HG03039 (cell line): ENCODE measurements around the gene ANKRD49.
"Not testable (repeated sequence)": the region's sequence is repeated elsewhere in the genome, so short reads cannot be mapped to it uniquely, and the experiment has no call there.

ENCODE experiments used
- ATAC-seq: cut with Tn5 transposase; IDR thresholded peaks from one replicate; pipeline ENCODE4 v1.9.1; 2021; ENCODE audit warnings: mild to moderate bottlenecking, moderate library complexity; ENCODE audit not compliant: unreplicated experiment

Gene ANKRD49

DNA sequence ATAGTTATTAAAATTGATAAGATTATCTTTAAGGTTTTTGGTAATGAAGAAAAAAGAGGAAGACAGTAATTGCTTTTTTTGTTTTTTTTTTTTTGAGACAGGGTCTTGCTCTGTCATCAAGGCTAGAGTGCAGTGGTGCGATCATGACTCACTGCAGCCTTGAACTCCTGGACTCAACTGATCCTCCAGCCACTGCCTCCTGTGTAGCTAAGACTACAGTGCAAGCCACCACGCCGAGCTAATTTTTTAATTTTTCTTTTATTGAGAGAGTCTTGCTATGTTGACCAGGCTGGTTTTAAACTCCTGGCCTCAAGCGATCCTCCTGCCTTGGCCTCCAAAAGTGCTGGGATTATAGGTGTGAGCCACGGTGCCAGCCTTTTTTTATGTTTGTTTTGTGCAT is 12.7 kb downstream of the ANKRD49 start:
- ATAC-seq, result not testable (repeated sequence)

DNA sequence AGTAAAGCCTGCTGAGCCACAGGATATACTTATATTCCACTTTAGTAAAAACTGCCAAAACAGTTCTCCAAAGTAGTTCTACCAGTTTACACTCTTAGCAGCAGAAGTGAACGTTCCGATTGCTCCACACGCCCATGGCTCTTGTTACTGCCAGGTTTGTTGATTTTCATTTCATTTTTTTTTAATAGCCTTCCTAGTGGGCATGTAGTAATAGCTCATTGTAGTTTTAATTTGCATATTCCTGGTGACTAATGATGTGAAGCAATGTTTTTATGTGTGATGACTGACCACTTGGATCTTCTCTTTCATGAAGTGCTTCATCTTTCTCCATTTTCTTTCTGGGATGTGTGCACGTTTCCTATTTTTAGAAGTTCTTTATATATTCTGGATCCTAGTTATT is 13.7 kb downstream of the ANKRD49 start:
- no peak for ATAC-seq

DNA sequence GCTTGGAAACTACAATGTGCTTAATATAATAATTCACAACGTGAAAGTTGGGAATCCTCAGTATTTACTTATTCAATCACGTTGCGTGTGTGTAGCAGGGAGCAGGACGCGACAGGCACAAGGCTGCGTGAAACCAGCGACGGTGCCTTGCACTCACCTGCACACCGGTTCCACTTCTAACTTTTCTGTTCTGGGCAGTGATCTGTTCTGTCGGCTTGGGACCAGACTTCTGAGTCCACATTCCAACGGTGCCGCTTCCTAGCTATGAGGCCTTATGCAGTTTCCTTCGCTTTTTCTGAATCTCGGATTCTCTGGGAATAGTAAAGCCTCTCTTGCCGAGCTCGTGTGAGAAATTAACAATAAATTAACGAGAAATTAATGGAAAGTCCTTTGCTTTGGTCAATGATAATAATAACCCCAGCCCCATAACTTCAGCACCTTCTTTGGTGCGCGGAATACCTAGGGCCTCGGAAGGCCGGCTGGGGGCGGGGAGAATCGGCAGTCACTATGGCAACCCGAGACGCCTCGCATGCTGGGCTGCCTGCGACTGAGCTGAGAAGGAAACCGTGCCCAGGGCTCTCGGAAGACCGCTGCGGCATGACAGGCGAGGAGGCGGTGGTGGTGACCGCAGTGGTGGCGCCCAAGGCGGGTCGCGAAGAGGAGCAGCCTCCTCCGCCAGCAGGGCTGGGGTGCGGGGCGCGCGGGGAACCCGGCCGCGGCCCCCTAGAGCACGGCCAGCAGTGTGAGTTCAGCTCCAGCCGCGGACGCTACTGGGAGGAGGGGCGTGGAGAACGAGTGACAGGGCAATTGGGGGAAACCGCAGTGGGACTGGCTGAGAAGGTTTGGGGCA is 18.4 kb downstream of the ANKRD49 start, which contains the start of gene C11orf97:
TSS of gene C11orf97 (plus strand) at position 530 of the 850 bp plus-strand sequence. CDS start at position 598, 68 bp downstream.
- ATAC-seq, result peak; percentile 68

DNA sequence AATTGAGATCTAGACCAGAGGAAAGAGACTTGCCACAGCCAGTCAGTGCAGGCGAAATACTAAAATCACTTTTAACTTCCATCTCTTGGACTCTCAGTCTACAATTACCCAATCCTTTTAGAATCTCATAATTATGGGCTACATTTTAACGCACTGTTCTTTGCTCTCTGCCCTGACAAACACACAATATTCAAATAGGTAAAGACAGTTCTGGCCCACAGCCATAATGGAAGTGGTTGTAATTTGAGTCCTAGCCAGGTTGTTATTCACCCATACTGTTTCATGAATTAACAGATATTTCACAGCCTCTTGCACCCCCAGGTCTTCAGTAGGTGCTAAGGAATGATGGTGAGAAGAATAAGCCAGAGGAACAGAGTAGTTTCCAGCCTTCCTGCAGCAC is 19.3 kb downstream of the ANKRD49 start:
- no peak for ATAC-seq

DNA sequence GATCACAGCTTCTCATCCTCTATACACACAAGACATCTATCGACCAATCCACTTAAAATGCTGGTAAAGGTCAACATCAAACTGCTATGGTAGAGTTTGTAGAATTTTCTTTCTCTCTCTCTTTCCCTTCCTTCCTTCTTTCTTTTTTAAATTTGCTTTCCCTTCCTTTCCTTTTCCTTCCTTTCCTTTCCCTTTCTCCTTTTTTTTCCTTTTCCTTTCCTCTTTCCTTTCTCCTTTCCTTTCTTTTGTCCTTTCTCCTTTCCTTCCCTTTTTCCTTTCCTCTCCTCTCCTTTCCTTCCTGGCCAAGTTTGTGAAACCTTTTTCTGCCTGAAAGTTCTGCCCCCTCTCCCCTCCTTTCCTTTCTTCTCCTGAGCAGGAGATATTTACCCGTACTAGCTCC is 21.6 kb downstream of the ANKRD49 start:
- ATAC-seq, result no peak

DNA sequence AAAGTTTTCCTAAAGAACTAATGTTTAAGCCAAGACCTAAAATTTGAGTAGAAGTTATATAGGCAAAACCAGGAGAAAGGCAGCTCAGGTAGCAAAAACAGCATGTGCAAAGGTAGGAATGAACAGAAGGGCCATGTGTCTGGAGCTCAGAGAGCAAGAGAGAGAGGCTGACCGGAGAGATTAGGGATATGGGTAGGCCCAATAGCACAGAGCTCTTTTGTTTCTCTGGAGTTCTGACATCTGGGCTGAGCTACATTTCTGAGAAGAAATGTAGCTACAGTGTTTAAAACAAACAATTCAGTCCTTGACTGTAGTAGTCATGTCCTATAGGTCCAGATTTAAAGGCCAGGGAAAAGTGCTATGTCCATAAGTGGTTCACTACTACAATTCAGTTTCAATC is 22.9 kb downstream of the ANKRD49 start:
- no peak for ATAC-seq

DNA sequence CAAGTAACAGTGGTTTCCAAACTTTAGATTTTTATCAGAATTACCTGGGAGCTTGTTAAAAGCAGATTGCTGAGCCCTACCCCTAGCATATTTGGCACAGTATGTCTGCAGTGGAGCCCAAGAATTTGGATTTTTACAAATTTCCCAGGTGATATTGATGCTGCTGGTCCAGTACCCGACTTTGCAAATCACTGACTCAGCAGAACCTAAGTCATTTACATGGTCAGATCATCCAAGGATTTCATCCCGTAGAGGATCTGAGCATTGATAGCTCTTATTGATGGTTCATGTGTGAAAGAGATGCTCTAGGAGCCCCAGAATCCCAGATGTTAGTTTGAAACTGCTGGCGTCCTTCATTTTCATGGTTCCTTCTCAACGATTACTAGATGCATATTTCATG is 24.5 kb downstream of the ANKRD49 start:
- no peak for ATAC-seq

DNA sequence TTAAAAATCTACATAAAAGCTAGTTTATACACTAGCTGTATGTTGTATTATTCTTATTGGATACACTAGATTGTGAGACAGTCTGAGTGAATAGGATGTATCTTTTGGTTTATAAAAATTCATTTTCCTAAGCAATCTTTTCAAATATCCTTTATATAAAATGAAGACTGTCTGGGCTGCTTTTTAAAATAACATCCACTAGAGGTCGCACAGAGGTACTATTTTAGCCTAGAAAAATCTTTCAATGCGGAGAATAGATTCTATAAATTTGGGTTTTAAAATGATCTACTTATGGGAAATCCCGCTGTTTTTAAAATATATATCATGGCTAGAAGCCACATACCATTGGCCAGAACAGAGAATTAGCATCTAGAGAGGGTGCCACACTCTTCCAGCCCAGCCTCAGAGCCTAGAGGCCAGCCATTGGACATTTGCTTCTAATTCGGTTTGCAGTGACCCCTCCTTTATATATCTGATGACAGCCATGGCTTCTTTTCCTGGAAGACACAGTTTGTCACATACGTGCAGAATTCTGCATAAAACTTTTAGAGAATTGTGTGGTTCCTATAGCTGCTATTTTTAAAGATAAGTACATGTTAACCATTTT is 25.8 kb downstream of the ANKRD49 start:
- no peak for ATAC-seq

DNA sequence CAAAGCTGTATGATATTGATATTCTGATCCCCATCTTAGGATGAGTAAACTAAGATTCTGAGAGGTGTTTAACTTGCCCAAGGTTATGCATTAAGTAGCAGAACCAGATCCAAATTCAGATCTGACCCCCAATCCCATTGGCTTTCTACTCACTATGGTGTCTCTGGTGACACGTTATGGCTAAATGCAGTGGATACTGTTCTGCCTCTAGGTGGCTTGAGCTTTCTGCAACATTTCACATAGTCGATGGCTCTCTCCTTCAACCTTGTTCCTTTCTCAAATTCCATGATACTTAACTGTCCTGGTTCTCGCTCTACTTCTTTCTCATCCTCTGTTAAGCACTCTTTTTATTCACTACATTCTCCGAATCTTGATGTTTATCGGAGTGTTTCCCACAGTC is 27.9 kb downstream of the ANKRD49 start:
- no peak for ATAC-seq

DNA sequence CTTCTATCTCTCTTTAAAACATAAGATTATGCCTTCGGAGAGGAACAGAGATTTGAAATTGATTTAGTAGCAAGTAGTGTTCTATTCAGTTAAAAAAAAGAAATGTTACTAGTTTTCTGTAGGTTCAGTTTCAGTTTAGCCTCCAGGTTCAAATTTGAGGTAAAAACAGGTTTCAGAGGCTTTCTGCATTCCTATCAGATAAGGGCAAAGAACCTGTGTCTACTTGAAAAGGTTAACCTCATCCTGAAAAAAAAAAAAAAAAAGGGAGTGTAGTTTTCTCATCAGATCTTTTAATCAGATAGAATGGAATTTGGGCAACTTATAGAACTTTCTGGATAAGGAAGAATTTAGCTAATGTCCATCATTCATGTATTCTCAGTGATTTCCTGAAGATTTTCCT is 30.6 kb downstream of the ANKRD49 start:
- no peak for ATAC-seq

DNA sequence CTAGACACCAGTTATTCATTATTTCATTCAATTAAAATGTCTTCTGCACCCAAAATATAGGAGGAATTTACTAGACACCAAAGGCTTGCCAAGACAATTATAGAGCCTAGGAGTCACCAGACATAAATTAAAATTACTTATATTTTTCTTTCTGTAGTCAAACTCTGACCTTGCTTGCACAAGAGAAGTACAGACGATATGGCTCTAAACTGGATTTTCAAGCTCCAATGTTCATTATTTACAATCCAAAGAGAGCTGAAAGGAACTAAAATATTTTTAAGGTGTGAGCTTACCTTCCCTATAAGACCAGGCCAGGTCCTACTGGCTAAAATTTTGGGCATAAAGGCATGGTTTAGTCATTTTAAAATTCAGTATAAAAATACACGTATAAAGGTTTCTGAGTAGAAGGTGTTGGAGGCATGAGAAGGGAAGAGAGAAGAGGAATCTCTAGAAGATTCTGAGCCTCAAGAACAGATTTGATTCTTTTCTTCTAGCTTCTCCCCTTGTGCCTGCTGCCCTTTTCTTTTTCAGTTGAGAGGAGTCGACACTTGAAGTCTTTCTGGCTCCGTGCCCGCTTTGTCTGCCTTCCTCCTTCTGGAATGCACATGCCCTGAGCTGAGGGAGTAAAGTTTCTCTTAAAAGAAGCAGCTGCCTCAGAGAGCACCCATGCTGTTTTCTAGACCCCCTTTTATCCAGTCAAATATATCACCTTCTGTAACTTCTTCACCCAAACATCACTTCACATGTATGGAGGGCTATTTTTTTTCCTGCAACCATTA is 32.0 kb downstream of the ANKRD49 start:
- no peak for ATAC-seq

DNA sequence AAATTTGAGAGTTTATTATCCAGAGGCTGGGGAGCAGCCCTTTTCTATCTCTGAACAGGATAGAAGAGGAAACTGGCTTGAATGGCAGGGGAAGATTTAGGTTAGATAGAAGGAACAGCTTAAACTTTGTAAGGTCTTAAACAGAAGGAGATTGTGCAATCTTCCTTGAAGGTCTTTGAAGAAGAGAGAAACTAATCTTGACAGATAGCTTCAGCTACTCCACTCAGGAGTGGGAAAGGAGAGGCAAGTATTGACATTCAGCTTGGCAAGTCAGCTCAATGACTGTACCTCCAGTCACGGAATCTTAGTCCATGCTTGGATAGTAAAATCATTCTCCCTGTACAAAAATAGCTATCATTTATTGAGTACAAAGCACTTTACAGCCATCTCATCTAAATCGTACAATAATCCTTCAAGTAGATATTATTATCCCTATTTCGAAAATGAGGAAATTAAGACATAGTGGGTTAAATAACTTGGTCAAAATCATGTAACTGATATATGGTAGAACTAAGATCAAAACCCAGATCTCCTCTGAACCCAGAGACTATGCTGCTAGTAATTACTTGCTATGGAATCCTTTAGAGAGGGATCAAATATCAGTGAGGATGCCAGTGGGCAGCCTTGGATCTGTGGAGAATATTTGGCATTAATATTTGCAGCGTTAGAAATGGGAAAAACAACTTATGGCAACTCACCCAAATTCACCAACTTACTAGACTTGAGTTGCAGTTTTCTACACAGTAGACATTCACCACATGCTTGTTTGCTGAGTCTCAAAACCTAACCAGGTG is 33.1 kb downstream of the ANKRD49 start:
- ATAC-seq, result no peak

DNA sequence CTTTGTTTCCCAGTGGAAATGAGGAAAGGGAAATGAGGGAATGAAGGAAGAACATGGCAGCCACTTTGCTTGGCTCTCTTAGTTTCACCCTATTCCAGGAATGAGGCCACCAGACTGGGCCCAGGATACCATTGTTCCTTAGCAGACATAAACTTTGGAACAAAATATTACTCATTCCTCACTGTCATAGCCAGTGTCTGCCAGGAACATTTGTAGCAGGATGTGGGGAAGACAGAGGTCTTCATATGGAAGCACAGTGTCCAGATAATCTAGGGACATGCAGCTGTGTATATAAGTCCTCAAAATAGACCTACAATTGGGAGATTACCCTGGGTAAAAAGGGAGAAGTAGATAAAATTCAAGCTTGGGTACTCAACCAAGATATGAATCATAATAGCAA is 34.8 kb downstream of the ANKRD49 start:
- ATAC-seq, result no peak

DNA sequence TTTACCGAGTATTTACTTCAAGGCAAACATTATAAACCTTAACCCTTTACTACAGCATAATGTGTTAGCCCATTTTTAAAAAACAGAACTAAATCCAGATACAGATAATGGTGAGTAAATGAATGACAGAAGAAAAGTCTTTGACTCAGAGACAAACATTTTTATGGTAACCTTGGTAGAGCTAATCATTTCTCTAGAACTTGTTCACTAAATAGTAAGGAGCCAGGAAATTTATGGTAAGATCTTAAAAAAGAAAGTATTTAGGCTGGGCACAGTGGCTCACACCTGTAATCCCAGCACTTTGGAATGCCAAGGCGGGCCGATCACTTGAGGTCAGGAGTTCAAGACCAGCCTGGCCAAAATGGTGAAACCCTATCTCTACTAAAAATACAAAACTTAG is 38.4 kb downstream of the ANKRD49 start:
- ATAC-seq, result no peak

DNA sequence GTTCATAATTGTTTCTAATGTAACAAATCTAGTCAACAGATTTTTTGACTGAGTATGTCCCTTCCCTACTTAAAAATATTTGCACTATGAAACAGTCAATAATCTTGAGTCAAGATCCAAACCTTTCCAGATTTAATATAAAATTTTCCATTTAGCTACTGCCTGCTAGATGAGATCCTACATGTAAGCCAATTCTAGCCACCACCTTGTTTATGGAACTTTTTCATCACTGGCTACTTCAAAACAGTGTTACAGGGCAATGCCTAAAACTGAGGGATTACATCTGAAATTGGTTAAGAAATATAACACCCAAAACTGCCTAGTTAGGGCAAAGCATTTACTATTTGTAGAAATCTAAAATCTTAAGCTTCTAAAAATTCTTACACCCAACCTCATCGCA is 39.4 kb downstream of the ANKRD49 start:
- no peak for ATAC-seq

DNA sequence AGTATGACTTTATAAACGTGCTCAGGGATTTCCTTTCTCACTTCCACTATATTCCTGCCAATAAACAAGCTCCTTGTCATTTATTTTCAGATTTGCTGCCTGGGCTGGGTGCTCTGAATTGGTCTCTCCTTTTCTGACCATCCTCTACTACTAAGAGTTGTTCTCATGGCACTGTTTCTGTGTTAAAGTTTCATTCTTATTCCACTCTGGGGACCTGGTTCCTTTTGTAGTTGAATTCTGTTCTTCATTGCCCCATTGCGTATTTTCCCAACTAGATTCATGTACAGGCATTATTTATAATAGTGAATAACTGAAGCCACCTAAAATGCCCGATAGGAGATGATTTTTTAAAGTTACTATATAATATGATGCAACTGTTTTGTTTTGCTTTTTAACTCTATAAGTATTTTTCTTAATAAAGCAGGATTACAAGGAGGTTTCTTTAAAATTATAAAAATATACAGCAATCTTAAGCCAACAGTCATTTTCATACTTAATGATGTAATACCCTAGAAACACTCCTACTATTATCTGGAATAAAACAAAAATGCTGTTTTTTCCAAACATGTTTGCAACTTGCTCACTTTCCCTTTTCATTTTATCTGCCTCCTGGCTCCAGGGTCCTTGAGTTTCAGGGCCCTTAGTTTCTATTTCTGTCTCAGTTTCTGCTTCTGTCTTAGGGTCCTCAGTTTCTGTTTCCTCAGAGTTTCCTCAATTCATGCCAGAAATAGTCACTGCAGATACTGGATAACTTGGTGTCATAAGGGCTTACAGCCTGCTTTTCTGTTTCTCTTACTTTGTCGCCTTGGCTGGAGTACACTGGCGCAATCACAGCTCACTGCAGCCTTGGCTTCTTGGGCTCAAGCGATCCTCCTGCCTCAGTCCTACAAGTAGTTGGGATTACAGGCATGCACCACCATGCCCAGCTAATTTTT is 40.2 kb downstream of the ANKRD49 start:
- ATAC-seq, result no peak

DNA sequence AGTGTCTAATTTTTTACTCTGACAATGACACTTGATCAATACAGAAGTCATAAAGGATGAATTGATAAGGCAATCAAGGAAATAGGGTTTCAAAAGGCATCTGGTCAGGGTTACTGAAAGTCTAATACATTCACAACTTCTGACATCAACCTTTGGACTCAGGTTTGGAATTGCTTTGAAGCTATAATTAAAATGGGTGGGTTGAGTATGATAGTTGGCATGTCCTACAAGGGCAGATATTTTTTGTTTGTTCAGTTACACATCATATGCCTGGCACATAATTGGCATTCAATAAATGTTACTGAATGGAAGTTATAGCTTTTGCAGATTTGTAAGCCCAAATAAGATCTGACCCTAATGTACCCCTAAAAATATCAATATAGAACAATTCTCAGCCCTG is 42.6 kb downstream of the ANKRD49 start:
- no peak for ATAC-seq

DNA sequence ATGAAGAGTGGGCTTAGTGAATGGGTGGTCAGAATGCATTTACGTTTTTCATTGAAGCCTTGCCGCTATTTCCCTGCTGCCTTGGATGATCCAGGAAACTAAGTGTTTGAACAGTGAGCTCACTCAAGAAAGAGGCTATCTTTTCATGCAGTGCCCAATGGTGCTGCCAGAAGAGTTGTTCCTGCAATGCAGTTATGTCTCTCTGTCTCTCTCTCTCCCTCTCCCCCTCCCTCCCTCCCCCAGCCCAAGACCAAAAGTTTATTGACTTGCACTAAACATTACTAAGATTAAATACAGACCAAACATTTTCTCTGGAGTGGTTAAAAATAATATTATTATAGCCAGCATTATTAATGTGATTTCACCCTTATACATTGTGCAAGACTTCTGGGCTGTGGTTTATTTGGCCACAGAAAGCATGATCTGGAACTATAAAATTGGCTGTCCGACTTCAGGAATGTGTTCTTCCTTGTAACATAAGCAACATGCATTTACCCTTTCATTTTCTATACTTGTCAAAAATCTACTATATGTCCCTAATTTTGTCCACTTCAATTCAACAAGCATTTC is 43.3 kb downstream of the ANKRD49 start:
- ATAC-seq, result no peak

DNA sequence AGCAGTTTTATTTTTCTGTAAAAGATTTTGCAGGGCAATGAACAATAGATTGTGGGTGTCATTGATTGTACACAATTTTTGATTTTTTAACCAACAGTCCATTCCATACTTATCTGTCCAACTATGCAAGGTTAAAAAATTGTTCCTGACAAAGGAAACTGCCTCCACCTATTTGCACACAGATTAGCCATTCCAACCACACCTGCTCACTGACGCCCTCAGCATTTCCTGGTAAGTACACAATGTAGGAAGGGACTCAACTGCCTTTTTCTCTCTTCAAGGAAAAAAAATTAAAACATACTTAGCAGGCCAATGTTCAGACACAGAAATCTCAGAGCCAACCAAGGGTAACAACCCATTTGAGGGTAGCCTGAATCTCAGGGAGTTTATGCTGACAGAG is 45.6 kb downstream of the ANKRD49 start:
- no peak for ATAC-seq
